Body of pancreas (tissue), 4 donors: ENCODE measurements around the gene RGPD8. TPM values are rescaled to one million over a fixed set of nuclear protein-coding genes. Genes with fewer than 3 reads are reported as not detected.
"Not testable (repeated sequence)": the region's sequence is repeated elsewhere in the genome, so short reads cannot be mapped to it uniquely, and the experiment has no call there.

Experiments used
- ATAC-seq: fragments of 150-250 bp; one replicate; pipeline ENCODE4 v1.9.1; 2016
- DNase-seq, 4 donors: peaks; one replicate each; pipeline ENCODE4 v3.0.0-alpha.2; 2019
- H3K27ac ChIP-seq, 4 donors: fragments of 200-600 bp; sonication (generic); 1 replicate in 3 of 4; 2 replicates in 1 of 4; pipeline versions ENCODE4 v1.5.1 to v1.6.1; 2016 to 2019; ENCODE audit warnings: mild to moderate bottlenecking in 1 of 4, mixed read lengths in 1 of 4, moderate library complexity in 1 of 4
- H3K27me3 ChIP-seq, 2 donors: fragments of 200-600 bp; sonication (generic); one replicate each; pipeline ENCODE4 v1.6.0; 2016; ENCODE audit warnings: mild to moderate bottlenecking in 1 of 2
- H3K36me3 ChIP-seq, 2 donors: fragments of 200-600 bp; sonication (generic); replicated peaks in 1 of 2; 2 replicates each; pipeline ENCODE4 v1.5.1; 2016; ENCODE audit warnings: low read depth in 2 of 2; ENCODE audit not compliant: insufficient read depth in 1 of 2
- H3K4me1 ChIP-seq: fragments of 200-600 bp; sonication (generic); one replicate; pipeline ENCODE4 v1.6.0; 2016
- H3K4me3 ChIP-seq, 2 donors: fragments of 200-600 bp; sonication (generic); 1 replicate in 1 of 2; 2 replicates in 1 of 2; pipeline ENCODE4 v1.5.1; 2016 to 2019
- H3K9me3 ChIP-seq, 3 donors: fragments of 200-600 bp; sonication (generic); 1 replicate in 2 of 3; 2 replicates in 1 of 3; pipeline ENCODE4 v1.5.1; 2016
- POLR2A ChIP-seq, 3 donors: fragments of 450-650 bp; IDR thresholded peaks; one replicate each; pipeline ENCODE4 v1.6.1; 2016; ENCODE audit warnings: antibody characterized with exemption in 3 of 3, mild to moderate bottlenecking in 2 of 3
- WGBS, 2 donors: methylation state at CpG; one replicate each; pipeline ENCODE4 v1.1.5; 2017; 5-methylcytosine and 5-hydroxymethylcytosine counted together
- intact Hi-C: fragments of 100-400 bp; cut with DNase I; formaldehyde crosslinking; loops from one replicate; pipeline ENCODE4 v1.15.1; 2023
- total RNA-seq, 2 donors: library from RNA; depleted of rRNA; stranded (reverse); fragments of >200 nt; gene quantifications; one replicate each; pipeline ENCODE4 v1.1.0, GENCODE V29; 2016
- TF ChIP-seq, protein P1 (sequence below), 7 experiments: fragments of 450-650 bp in 4 of 7; fragments of 200-600 bp in 3 of 7; sonication (generic) in 3 of 7; IDR thresholded peaks; one replicate each; pipeline ENCODE4 v1.5.1; 2016 to 2019; ENCODE audit warnings: antibody characterized with exemption in 7 of 7

The RGPD8 gene
- total RNA-seq, 2 donors from 2014 or later = 19.7 to 22.7 TPM

DNA sequence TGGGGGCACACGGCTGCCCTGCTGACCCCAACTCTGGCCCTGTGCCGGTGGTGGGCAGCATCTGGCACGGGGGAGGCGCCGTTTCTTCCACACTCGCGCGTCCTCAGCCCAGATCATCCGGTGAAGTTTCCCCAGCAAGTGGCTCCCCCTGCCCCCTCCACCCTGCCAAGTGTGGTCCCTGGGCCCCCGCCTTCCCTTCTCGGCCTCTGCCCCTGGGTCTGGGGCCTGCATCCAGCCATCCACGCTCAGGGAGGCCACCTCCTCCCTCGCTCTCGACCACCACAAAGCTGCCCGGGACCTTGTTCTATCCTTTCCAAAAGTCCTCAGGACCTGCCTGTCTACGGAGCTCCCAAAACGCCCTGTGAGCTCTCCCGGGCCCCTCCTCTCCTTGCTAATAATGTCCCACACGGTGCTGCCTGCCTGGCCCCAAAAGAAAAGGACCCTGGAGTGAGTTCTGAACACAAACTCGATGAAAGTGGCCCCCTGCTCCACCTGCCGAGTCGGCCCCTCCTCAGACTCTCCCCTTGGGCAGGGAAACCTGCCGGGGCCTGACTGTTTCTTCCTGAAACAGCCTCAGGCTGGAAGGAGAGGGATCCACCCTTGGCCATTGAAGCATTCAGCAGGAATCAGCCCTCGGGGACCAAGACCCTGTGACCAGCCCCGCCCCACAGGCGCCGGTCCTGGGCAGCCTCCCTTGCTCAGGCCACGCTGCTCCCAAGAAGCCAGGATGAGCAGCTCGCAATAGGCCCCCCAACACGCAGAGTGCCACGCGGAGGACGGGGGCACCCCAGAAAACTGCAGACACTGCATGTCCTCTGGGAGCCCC lies 1.7 kb upstream of the RGPD8 start:
- not testable (repeated sequence) for H3K36me3 ChIP-seq, ATAC-seq, DNase-seq, H3K27ac ChIP-seq, H3K4me3 ChIP-seq, H3K9me3 ChIP-seq, H3K27me3 ChIP-seq
- intact Hi-C loops = loop anchor here (5.0 kb wide), 1 partner anchor 173 kb away; no protein-coding TSS in a partner anchor
- WGBS, 2 donors = 74 to 75% methylated on average over 11 to 24 of the region's 33 CpGs
- H3K4me1 ChIP-seq = peaks cover 11% of the 10 kb centered on the region

DNA sequence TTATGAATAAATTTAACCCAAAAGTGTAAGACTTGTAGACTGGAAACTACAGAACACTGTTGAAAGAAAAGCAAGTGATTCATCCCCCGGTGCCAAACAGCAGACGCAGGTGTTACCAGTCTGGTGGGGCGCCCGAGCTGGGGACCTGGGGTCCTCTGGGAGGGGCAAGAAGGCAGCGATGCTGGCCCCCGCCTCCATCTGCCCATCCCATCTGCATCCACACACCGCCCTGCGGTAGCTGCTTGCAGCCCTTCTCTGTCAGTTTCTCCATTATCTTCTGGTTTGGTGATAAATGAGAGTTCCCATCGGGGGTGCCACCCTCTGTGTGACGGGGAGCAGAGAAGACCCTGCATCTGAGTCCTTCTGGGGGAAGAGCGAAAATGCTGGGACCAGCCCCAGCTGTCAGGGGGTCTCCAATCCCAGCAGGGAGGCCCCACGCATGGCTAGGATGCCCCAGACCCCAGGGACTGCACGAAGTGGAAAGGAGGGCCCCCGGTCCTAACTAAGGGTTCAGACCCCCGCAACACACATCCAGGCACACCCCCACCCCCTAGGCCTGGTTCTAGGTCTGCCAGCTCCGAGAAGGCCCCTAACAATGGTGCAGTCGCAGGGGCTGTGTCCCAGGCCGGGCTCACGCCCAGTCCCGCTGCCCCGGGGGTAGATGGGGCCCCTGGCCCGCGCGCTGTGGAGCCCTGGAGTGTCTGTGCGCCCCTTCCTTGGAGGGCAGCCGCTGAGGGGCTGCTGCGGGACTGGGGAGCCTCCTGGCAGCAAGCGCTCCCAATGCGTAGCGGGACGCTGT lies 686 bp upstream of the RGPD8 start:
- peak in 1 of 4 donors; percentile 15 for DNase-seq
- 34 to 69% methylated on average over 12 to 29 of the region's 31 CpGs for WGBS, 2 donors
- intact Hi-C loops = no loop called here

GRCh38 chr2:112432735-112433479 lies 538 bp downstream of the RGPD8 start:
- DNase-seq (peak; percentile 39 to 41 (median 40)), ATAC-seq (peak; percentile 56)
- TF ChIP-seq POLR2A (IDR thresholded peaks at IDR 0.05) = peak in 1 of 3 donors; percentile 35
- peak overlapping the region; percentile 35 to 84 (median 63) for H3K27ac ChIP-seq
- intact Hi-C loops, H3K27me3 ChIP-seq, H3K36me3 ChIP-seq, H3K9me3 ChIP-seq: not testable (repeated sequence)
- WGBS, 2 donors = 3 to 6% methylated on average over 8 to 62 of the region's 98 CpGs
- peaks cover 11% of the 10 kb centered on the region for H3K4me1 ChIP-seq
- peak overlapping the region; percentile 2 to 20 for H3K4me3 ChIP-seq

More for the DNA sequence above, 686 bp upstream of the RGPD8 start:
- ATAC-seq = no peak
- Histone ChIP-seq H3K27me3 (no peaks in the 10 kb centered on the region), H3K4me1 (peaks cover 11% of the 10 kb centered on the region), H3K9me3 (no peaks in the 10 kb centered on the region), H3K27ac (no peak overlapping the region), H3K4me3 (no peak overlapping the region), H3K36me3 (no peaks in the 10 kb centered on the region)
- TF ChIP-seq POLR2A (IDR thresholded peaks at IDR 0.05) = no peak
- TF ChIP-seq, protein P1, sequence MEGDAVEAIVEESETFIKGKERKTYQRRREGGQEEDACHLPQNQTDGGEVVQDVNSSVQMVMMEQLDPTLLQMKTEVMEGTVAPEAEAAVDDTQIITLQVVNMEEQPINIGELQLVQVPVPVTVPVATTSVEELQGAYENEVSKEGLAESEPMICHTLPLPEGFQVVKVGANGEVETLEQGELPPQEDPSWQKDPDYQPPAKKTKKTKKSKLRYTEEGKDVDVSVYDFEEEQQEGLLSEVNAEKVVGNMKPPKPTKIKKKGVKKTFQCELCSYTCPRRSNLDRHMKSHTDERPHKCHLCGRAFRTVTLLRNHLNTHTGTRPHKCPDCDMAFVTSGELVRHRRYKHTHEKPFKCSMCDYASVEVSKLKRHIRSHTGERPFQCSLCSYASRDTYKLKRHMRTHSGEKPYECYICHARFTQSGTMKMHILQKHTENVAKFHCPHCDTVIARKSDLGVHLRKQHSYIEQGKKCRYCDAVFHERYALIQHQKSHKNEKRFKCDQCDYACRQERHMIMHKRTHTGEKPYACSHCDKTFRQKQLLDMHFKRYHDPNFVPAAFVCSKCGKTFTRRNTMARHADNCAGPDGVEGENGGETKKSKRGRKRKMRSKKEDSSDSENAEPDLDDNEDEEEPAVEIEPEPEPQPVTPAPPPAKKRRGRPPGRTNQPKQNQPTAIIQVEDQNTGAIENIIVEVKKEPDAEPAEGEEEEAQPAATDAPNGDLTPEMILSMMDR (IDR thresholded peaks at IDR 0.05) = no peak

- H3K27me3 ChIP-seq, intact Hi-C loops, H3K36me3 ChIP-seq, H3K9me3 ChIP-seq, ATAC-seq, DNase-seq: not testable (repeated sequence)
- H3K4me3 ChIP-seq = peak overlapping the region; percentile 2 to 20
- peak overlapping the region in 3 of 4 donors; percentile 35 to 84 (median 81) for H3K27ac ChIP-seq
- peaks cover 11% of the 10 kb centered on the region for H3K4me1 ChIP-seq
- WGBS, 2 donors = 8 to 43% methylated on average over 8 to 22 of the region's 22 CpGs
Measured at GRCh38 chr2:112432390-112432734, 1.1 kb downstream of the RGPD8 start.

- Histone ChIP-seq H3K27ac (peak overlapping the region in 1 of 4 donors; percentile 84), H3K4me1 (peaks cover 11% of the 10 kb centered on the region)
- intact Hi-C loops, H3K4me3 ChIP-seq, H3K36me3 ChIP-seq, H3K9me3 ChIP-seq, ATAC-seq, DNase-seq, H3K27me3 ChIP-seq: not testable (repeated sequence)
- 83 to 85% methylated on average over 21 of the region's 21 CpGs for WGBS, 2 donors
Measured at GRCh38 chr2:112431587-112432295, 1.7 kb downstream of the RGPD8 start.

DNA sequence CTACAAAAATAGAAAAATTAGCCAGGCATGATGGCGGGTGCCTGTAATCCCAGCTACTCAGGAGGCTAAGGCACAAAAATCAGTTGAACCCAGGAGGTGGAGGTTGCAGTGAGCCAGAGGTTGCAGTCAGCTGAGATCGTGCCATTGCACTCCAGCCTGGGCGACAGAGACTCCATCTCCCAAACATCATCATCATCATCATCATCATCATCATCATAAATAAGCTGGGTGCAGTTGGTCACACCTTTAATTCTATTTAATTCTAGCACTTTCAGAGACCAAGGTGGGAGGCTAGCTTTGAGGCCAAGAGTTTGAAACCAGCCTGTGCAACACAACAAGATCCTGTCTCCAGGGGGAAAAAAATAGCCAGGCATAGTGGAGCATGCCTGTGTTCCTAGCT lies 8.9 kb downstream of the RGPD8 start:
- H3K27me3 ChIP-seq, H3K36me3 ChIP-seq, DNase-seq, H3K9me3 ChIP-seq, intact Hi-C loops, H3K4me3 ChIP-seq, H3K27ac ChIP-seq, ATAC-seq, H3K4me1 ChIP-seq: not testable (repeated sequence)
- WGBS, 2 donors = 100% methylated on average over 2 of the region's 3 CpGs; no CpG with 5 or more reads in 1 of the 2 donors
